GM19351 (cell line): Measurements from ENCODE around the gene TIRAP.
"Not testable (repeated sequence)": the region's sequence is repeated elsewhere in the genome, so short reads cannot be mapped to it uniquely, and the experiment has no call there.

Experiments used
- ATAC-seq: cut with Tn5 transposase; IDR thresholded peaks from one replicate; pipeline ENCODE4 v1.9.1; 2021; ENCODE audit warnings: mild to moderate bottlenecking, moderate library complexity; ENCODE audit not compliant: unreplicated experiment

The TIRAP gene

GRCh38 chr11:126282736-126283591, at the start of gene TIRAP:
Gene TIRAP, plus strand, starts transcription at chr11:126283093. Its CDS starts 7,802 bp downstream, at chr11:126290895.
- peak; percentile 60 for ATAC-seq

GRCh38 chr11:126233391-126233790, 49.5 kb upstream of the TIRAP start:
- no peak for ATAC-seq

GRCh38 chr11:126246636-126247035, 36.3 kb upstream of the TIRAP start:
- no peak for ATAC-seq

GRCh38 chr11:126253265-126253664, 29.6 kb upstream of the TIRAP start:
- no peak for ATAC-seq

GRCh38 chr11:126254819-126255218, 28.1 kb upstream of the TIRAP start:
- no peak for ATAC-seq

- not testable (repeated sequence) for ATAC-seq
Measured at GRCh38 chr11:126255507-126255906, 27.4 kb upstream of the TIRAP start.

- no peak for ATAC-seq
Measured at GRCh38 chr11:126256216-126256615, 26.7 kb upstream of the TIRAP start.

GRCh38 chr11:126257144-126257543, 25.7 kb upstream of the TIRAP start:
- no peak for ATAC-seq

- no peak for ATAC-seq
Measured at GRCh38 chr11:126257764-126258163, 25.1 kb upstream of the TIRAP start.

- no peak for ATAC-seq
Measured at GRCh38 chr11:126262216-126262615, 20.7 kb upstream of the TIRAP start.

- no peak for ATAC-seq
Measured at GRCh38 chr11:126263489-126263888, 19.4 kb upstream of the TIRAP start.

GRCh38 chr11:126265811-126266210, 17.1 kb upstream of the TIRAP start:
- ATAC-seq = no peak

- ATAC-seq = no peak
Measured at GRCh38 chr11:126267650-126268049, 15.2 kb upstream of the TIRAP start.

GRCh38 chr11:126268361-126268707, 14.6 kb upstream of the TIRAP start:
- no peak for ATAC-seq

GRCh38 chr11:126268708-126269579, 13.9 kb upstream of the TIRAP start, which contains the start of the genes FOXRED1 and SRPRA:
Gene FOXRED1, plus strand, starts transcription at chr11:126269154. Its CDS starts 53 bp downstream, at chr11:126269207.
Gene SRPRA, minus strand, starts transcription at chr11:126268895. Its CDS starts 91 bp downstream, at chr11:126268804.
- ATAC-seq = peak; percentile 98

GRCh38 chr11:126277322-126277721, 5.6 kb upstream of the TIRAP start:
- ATAC-seq = no peak

GRCh38 chr11:126277780-126278179, 5.1 kb upstream of the TIRAP start:
- ATAC-seq = no peak

GRCh38 chr11:126279191-126279590, 3.7 kb upstream of the TIRAP start:
- no peak for ATAC-seq

GRCh38 chr11:126280595-126280994, 2.3 kb upstream of the TIRAP start:
- ATAC-seq = no peak

- ATAC-seq = no peak
Measured at GRCh38 chr11:126281245-126281644, 1.6 kb upstream of the TIRAP start.

- ATAC-seq = no peak
Measured at GRCh38 chr11:126281666-126282175, 1.2 kb upstream of the TIRAP start.
